ENCODE measurements around the gene BAIAP2L1. TPM values are rescaled to one million over a fixed set of nuclear protein-coding genes. Genes with fewer than 3 reads are reported as not detected.

Gene BAIAP2L1
- total RNA-seq, 4 donors from 2014 or later: 1.0 to 4.3 (median 2.1) TPM; not detected in 1

GRCh38 chr7:98372993-98373392 lies 27.9 kb downstream of the BAIAP2L1 start:
- Histone ChIP-seq H3K27me3 (no peaks in the 10 kb centered on the region), H3K4me3 (no peak overlapping the region), H3K27ac (no peak overlapping the region), H3K4me1 (no peaks in the 10 kb centered on the region), H3K9me3 (no peaks in the 10 kb centered on the region), H3K36me3 (no peaks in the 10 kb centered on the region)
- intact Hi-C loops (cut with DNase I; ENCODE audit: low total_unique reads): no loop called here
- TF ChIP-seq POLR2A (IDR thresholded peaks at IDR 0.05) (no peak), CTCF (IDR thresholded peaks at IDR 0.05) (no peak)
- no peak for DNase-seq

GRCh38 chr7:98369726-98370125 lies 31.2 kb downstream of the BAIAP2L1 start:
- no peak for DNase-seq
- Histone ChIP-seq H3K27ac (no peak overlapping the region), H3K4me3 (no peak overlapping the region), H3K9me3 (no peaks in the 10 kb centered on the region), H3K27me3 (no peaks in the 10 kb centered on the region), H3K36me3 (no peaks in the 10 kb centered on the region), H3K4me1 (no peaks in the 10 kb centered on the region)
- TF ChIP-seq POLR2A (IDR thresholded peaks at IDR 0.05) (no peak), CTCF (IDR thresholded peaks at IDR 0.05) (no peak)
- intact Hi-C loops (cut with DNase I; ENCODE audit: low total_unique reads): no loop called here

- intact Hi-C loops (cut with DNase I; ENCODE audit: low total_unique reads): no loop called here
- H3K36me3 ChIP-seq: no peaks in the 10 kb centered on the region
- H3K4me1 ChIP-seq: no peaks in the 10 kb centered on the region
- H3K9me3 ChIP-seq: no peaks in the 10 kb centered on the region
- H3K27me3 ChIP-seq: no peaks in the 10 kb centered on the region
- no peak overlapping the region for H3K27ac ChIP-seq
- no peak for DNase-seq
- H3K4me3 ChIP-seq: no peak overlapping the region
- no peak for TF ChIP-seq POLR2A (IDR thresholded peaks at IDR 0.05)
- no peak for TF ChIP-seq CTCF (IDR thresholded peaks at IDR 0.05)
Observed at GRCh38 chr7:98368716-98369115, 32.2 kb downstream of the BAIAP2L1 start.

GRCh38 chr7:98366562-98366938 lies 34.3 kb downstream of the BAIAP2L1 start:
- Histone ChIP-seq H3K4me1 (no peaks in the 10 kb centered on the region), H3K9me3 (no peaks in the 10 kb centered on the region), H3K27ac (peak overlapping the region in 1 of 2 donors; percentile 39), H3K27me3 (no peaks in the 10 kb centered on the region), H3K4me3 (no peak overlapping the region), H3K36me3 (no peaks in the 10 kb centered on the region)
- intact Hi-C loops (cut with DNase I; ENCODE audit: low total_unique reads): no loop called here
- no peak for DNase-seq
- TF ChIP-seq POLR2A (IDR thresholded peaks at IDR 0.05) (no peak), CTCF (IDR thresholded peaks at IDR 0.05) (no peak)

- intact Hi-C loops (cut with DNase I; ENCODE audit: low total_unique reads): no loop called here
- H3K4me1 ChIP-seq: no peaks in the 10 kb centered on the region
- H3K27ac ChIP-seq: peak overlapping the region; percentile 21 to 39
- no peak for TF ChIP-seq POLR2A (IDR thresholded peaks at IDR 0.05)
- no peak for TF ChIP-seq CTCF (IDR thresholded peaks at IDR 0.05)
- no peaks in the 10 kb centered on the region for H3K9me3 ChIP-seq
- DNase-seq: peak in 1 of 2 donors; percentile 61
- no peak overlapping the region for H3K4me3 ChIP-seq
- H3K36me3 ChIP-seq: no peaks in the 10 kb centered on the region
- H3K27me3 ChIP-seq: no peaks in the 10 kb centered on the region
Observed at GRCh38 chr7:98365863-98366561, 34.9 kb downstream of the BAIAP2L1 start.

All from uterus (tissue), 4 donors.